PC-3 (cell line): ENCODE measurements around the gene CCNJL. TPM values are rescaled to one million over a fixed set of nuclear protein-coding genes. Genes with fewer than 3 reads are reported as not detected.
"Not testable (repeated sequence)": the region's sequence is repeated elsewhere in the genome, so short reads cannot be mapped to it uniquely, and the experiment has no call there.

Experiments used
- ATAC-seq: fragments of 200-7000 bp; cut with Tn5 transposase; 2 replicates; pipeline ENCODE4 v1.9.1; 2020; ENCODE audit warnings: mild to moderate bottlenecking, moderate library complexity
- BruUV-seq: library from RNA; stranded (reverse); fragments of 400-500 nt; replicated peaks from 2 replicates; lab custom pipeline; 2021; lab: Mats Ljungman, UMichigan
- CTCF ChIA-PET: fragments of 300-600 bp; sonication (Branson Sonifier 250); formaldehyde crosslinking; loops from one replicate; lab custom pipeline; 2022; ENCODE audit warnings: antibody characterized with exemption; lab: Charles Lee
- POLR2A ChIA-PET: fragments of 300-600 bp; sonication (Branson Sonifier 250); formaldehyde crosslinking; loops from one replicate; lab custom pipeline; 2022; ENCODE audit warnings: antibody characterized with exemption; ENCODE audit not compliant: unreplicated experiment; lab: Charles Lee
- DNase-seq: peaks from one replicate; pipeline ENCODE4 v3.0.0-alpha.2; 2015
- H2AFZ ChIP-seq: fragments of 300-600 bp; sonication (generic); 2 replicates; pipeline ENCODE4 v1.6.0; 2016; ENCODE audit warnings: antibody characterized with exemption, low read length
- H3F3A ChIP-seq: fragments of 300-600 bp; sonication (generic); one replicate; pipeline ENCODE4 v1.6.0; 2017; ENCODE audit warnings: antibody characterized with exemption, low read length, control low read depth, mild to moderate bottlenecking; ENCODE audit not compliant: unreplicated experiment
- H3K27ac ChIP-seq: fragments of 300-600 bp; sonication (generic); 2 replicates; pipeline ENCODE4 v1.5.1; 2016; ENCODE audit warnings: mild to moderate bottlenecking, low read length
- H3K27me3 ChIP-seq: fragments of 300-600 bp; sonication (generic); 2 replicates; pipeline ENCODE4 v1.6.1; 2016; ENCODE audit warnings: low read length, mixed read lengths
- H3K36me3 ChIP-seq: fragments of 300-600 bp; sonication (generic); 2 replicates; pipeline ENCODE4 v1.6.1; 2016; ENCODE audit warnings: low read depth, mixed run types, low read length, mixed read lengths
- H3K4me1 ChIP-seq: fragments of 300-600 bp; sonication (generic); 2 replicates; pipeline ENCODE4 v1.5.1; 2016; ENCODE audit warnings: low read length; ENCODE audit not compliant: insufficient read depth
- H3K4me2 ChIP-seq: fragments of 300-600 bp; sonication (generic); 2 replicates; pipeline ENCODE4 v1.6.0; 2016; ENCODE audit warnings: low read length
- H3K4me3 ChIP-seq: fragments of 300-600 bp; sonication (generic); 2 replicates; pipeline ENCODE4 v1.5.1; 2016; ENCODE audit warnings: mild to moderate bottlenecking, low read length, mixed read lengths
- H3K79me2 ChIP-seq: fragments of 300-600 bp; sonication (generic); 2 replicates; pipeline ENCODE4 v1.6.1; 2017; ENCODE audit warnings: low read length, mixed read lengths
- H3K9ac ChIP-seq: fragments of 300-600 bp; sonication (generic); 2 replicates; pipeline ENCODE4 v1.6.0; 2016; ENCODE audit warnings: mild to moderate bottlenecking, low read length
- H3K9me2 ChIP-seq: fragments of 300-600 bp; sonication (generic); replicated peaks from 2 replicates; pipeline ENCODE4 v1.6.1; 2016; ENCODE audit warnings: mixed run types, low read length, mixed read lengths
- H3K9me3 ChIP-seq: fragments of 300-600 bp; sonication (generic); 2 replicates; pipeline ENCODE4 v1.6.1; 2016; ENCODE audit warnings: low read length, mixed read lengths
- H4K20me1 ChIP-seq: fragments of 300-600 bp; sonication (generic); 2 replicates; pipeline ENCODE4 v1.6.1; 2016; ENCODE audit warnings: low read length, mixed read lengths
- CTCF ChIP-seq: fragments of 300-600 bp; sonication (generic); conservative IDR thresholded peaks from 2 replicates; pipeline ENCODE4 v1.5.1; 2017; ENCODE audit warnings: antibody characterized with exemption, low read depth, mild to moderate bottlenecking, low read length
- EZH2 ChIP-seq: fragments of 300-600 bp; sonication (generic); IDR thresholded peaks from one replicate; pipeline ENCODE4 v1.6.1; 2017; ENCODE audit warnings: antibody characterized with exemption, mild to moderate bottlenecking, low read length; ENCODE audit not compliant: unreplicated experiment
- EZH2phosphoT487 ChIP-seq: fragments of 300-600 bp; sonication (generic); IDR thresholded peaks from 2 replicates; pipeline ENCODE4 v1.6.1; 2018; ENCODE audit warnings: mild to moderate bottlenecking, antibody characterized with exemption, low read length, borderline replicate concordance
- intact Hi-C: fragments of 100-400 bp; cut with micrococcal nuclease; formaldehyde crosslinking; loops from 2 replicates; pipeline ENCODE4 v1.9.0; 2023
- total RNA-seq: library from RNA; depleted of rRNA; stranded (reverse); fragments of >200 nt; gene quantifications from 2 replicates; pipeline ENCODE4 v1.2.3, GENCODE V29; 2014

CCNJL gene
- total RNA-seq, 1 experiment from 2014 or later: 7.7 TPM

- Histone ChIP-seq H3F3A (no peaks in the 10 kb centered on the region), H3K4me3 (no peak overlapping the region), H3K27me3 (no peaks in the 10 kb centered on the region), H3K27ac (no peak overlapping the region), H4K20me1 (no peaks in the 10 kb centered on the region), H3K79me2 (no peaks in the 10 kb centered on the region), H3K9me3 (no peaks in the 10 kb centered on the region), H3K9ac (no peak overlapping the region), H3K4me1 (no peaks in the 10 kb centered on the region), H3K9me2 (no peaks in the 10 kb centered on the region), H2AFZ (no peak overlapping the region), H3K36me3 (no peaks in the 10 kb centered on the region), H3K4me2 (no peak overlapping the region)
- intact Hi-C loops: no loop called here
- DNase-seq: no peak
- CTCF ChIA-PET: no interaction called here
- TF ChIP-seq CTCF (no peak), EZH2phosphoT487 (no peak), EZH2 (no peak)
- no peak for ATAC-seq
- POLR2A ChIA-PET: no interaction called here
- BruUV-seq: no TSS peak
These were observed 61.5 kb downstream of the CCNJL start for GRCh38 chr5:160250826-160251225.

- ChIA-PET CTCF (no interaction called here), POLR2A (no interaction called here)
- ATAC-seq: no peak
- intact Hi-C loops: no loop called here
- H3K36me3 ChIP-seq: no peaks in the 10 kb centered on the region
- H3K9me2 ChIP-seq: no peaks in the 10 kb centered on the region
- BruUV-seq: no TSS peak
- H3K79me2 ChIP-seq: no peaks in the 10 kb centered on the region
- no peak overlapping the region for H3K4me2 ChIP-seq
- no peaks in the 10 kb centered on the region for H3K27me3 ChIP-seq
- H4K20me1 ChIP-seq: no peaks in the 10 kb centered on the region
- TF ChIP-seq CTCF (no peak), EZH2 (no peak), EZH2phosphoT487 (no peak)
- DNase-seq: no peak
- no peaks in the 10 kb centered on the region for H3K4me1 ChIP-seq
- no peaks in the 10 kb centered on the region for H3F3A ChIP-seq
- H3K9me3 ChIP-seq: no peaks in the 10 kb centered on the region
- no peak overlapping the region for H3K4me3 ChIP-seq
- H3K9ac ChIP-seq: no peak overlapping the region
- H3K27ac ChIP-seq: no peak overlapping the region
- H2AFZ ChIP-seq: no peak overlapping the region
These were observed 62.1 kb downstream of the CCNJL start for GRCh38 chr5:160250226-160250625.

- POLR2A ChIA-PET, H3K4me1 ChIP-seq, DNase-seq, H3K27ac ChIP-seq, H3K9me3 ChIP-seq, H3K4me2 ChIP-seq, BruUV-seq, H4K20me1 ChIP-seq, H3K27me3 ChIP-seq, ATAC-seq, H3K4me3 ChIP-seq, H2AFZ ChIP-seq, H3K9ac ChIP-seq, H3K36me3 ChIP-seq, H3F3A ChIP-seq, H3K79me2 ChIP-seq, H3K9me2 ChIP-seq: not testable (repeated sequence)
- CTCF ChIA-PET: interaction anchor here (0.6 kb wide), 1 partner anchor 287 kb away, joined by 8 read pairs; no protein-coding TSS in a partner anchor
- intact Hi-C loops: loop anchor here (5.0 kb wide), 1 partner anchor 227 kb away; no protein-coding TSS in a partner anchor
These were observed 62.8 kb downstream of the CCNJL start for GRCh38 chr5:160249570-160249969.
